ENCODE data around the gene LIN28B.

GRCh38 chr6:104995989-104996617 is 39.2 kb downstream of the LIN28B start:
- TF ChIP-seq CTCF (IDR thresholded peaks at IDR 0.05) (no peak), POLR2A (IDR thresholded peaks at IDR 0.05) (no peak)
